ENCODE results near the gene EPS8L2.

The EPS8L2 gene

GRCh38 chr11:763073-763463, 57.0 kb downstream of the EPS8L2 start:
- no peak for DNase-seq

GRCh38 chr11:763549-764321, 57.7 kb downstream of the EPS8L2 start:
- DNase-seq, result no peak

GRCh38 chr11:764322-765024, 58.4 kb downstream of the EPS8L2 start:
- no peak for DNase-seq

GRCh38 chr11:765025-765801, 59.2 kb downstream of the EPS8L2 start:
- peak; percentile 73 for DNase-seq

GRCh38 chr11:765802-766091, 59.7 kb downstream of the EPS8L2 start:
- DNase-seq, result no peak

- DNase-seq, result no peak
Observed at GRCh38 chr11:766106-766935, 60.3 kb downstream of the EPS8L2 start.

- DNase-seq, result no peak
Observed at GRCh38 chr11:766936-767210, 60.8 kb downstream of the EPS8L2 start.

- DNase-seq, result no peak
Observed at GRCh38 chr11:767238-767637, 61.2 kb downstream of the EPS8L2 start.

- no peak for DNase-seq
Observed at GRCh38 chr11:769887-770641, 64.0 kb downstream of the EPS8L2 start.

GRCh38 chr11:770642-771616, 64.9 kb downstream of the EPS8L2 start:
- DNase-seq, result no peak

GRCh38 chr11:771617-772204, 65.7 kb downstream of the EPS8L2 start:
- no peak for DNase-seq

- no peak for DNase-seq
Observed at GRCh38 chr11:772429-773390, 66.7 kb downstream of the EPS8L2 start.

GRCh38 chr11:773425-773824, 67.4 kb downstream of the EPS8L2 start:
- no peak for DNase-seq

GRCh38 chr11:773830-774229, 67.8 kb downstream of the EPS8L2 start:
- no peak for DNase-seq

GRCh38 chr11:774873-775592, 69.0 kb downstream of the EPS8L2 start:
- no peak for DNase-seq

- DNase-seq, result no peak
Observed at GRCh38 chr11:776263-776560, 70.2 kb downstream of the EPS8L2 start.

- peak; percentile 7 for DNase-seq
Observed at GRCh38 chr11:776561-777287, 70.7 kb downstream of the EPS8L2 start.

Measured in CD4-positive, alpha-beta T cell treated with Interferon gamma for 1 hour (primary cell).